ENCODE results near the gene MBTD1.
"Not testable (repeated sequence)": the region's sequence is repeated elsewhere in the genome, so short reads cannot be mapped to it uniquely, and the experiment has no call there.

MBTD1 gene

GRCh38 chr17:51259564-51260236, at the start of gene MBTD1:
TSS of gene MBTD1 (minus strand) at chr17:51260049. CDS start at chr17:51225161, 34,888 bp downstream.
- DNase-seq (ENCODE audit: low read depth in 1 of 2, low spot score in 1 of 2), result peak; percentile 84 to 88

GRCh38 chr17:51305182-51305581, 45.3 kb upstream of the MBTD1 start:
- no peak for DNase-seq (ENCODE audit: low read depth in 1 of 2, low spot score in 1 of 2)

- no peak for DNase-seq (ENCODE audit: low read depth in 1 of 2, low spot score in 1 of 2)
These were observed 40.0 kb upstream of the MBTD1 start for GRCh38 chr17:51299859-51300258.

GRCh38 chr17:51298508-51299371, 38.9 kb upstream of the MBTD1 start:
- no peak for DNase-seq (ENCODE audit: low read depth in 1 of 2, low spot score in 1 of 2)

GRCh38 chr17:51294338-51294737, 34.5 kb upstream of the MBTD1 start:
- DNase-seq (ENCODE audit: low read depth in 1 of 2, low spot score in 1 of 2), result not testable (repeated sequence)

GRCh38 chr17:51289696-51290111, 29.9 kb upstream of the MBTD1 start:
- no peak for DNase-seq (ENCODE audit: low read depth in 1 of 2, low spot score in 1 of 2)

GRCh38 chr17:51287412-51287811, 27.6 kb upstream of the MBTD1 start:
- no peak for DNase-seq (ENCODE audit: low read depth in 1 of 2, low spot score in 1 of 2)

GRCh38 chr17:51279183-51279582, 19.3 kb upstream of the MBTD1 start:
- DNase-seq (ENCODE audit: low read depth in 1 of 2, low spot score in 1 of 2), result no peak

- DNase-seq (ENCODE audit: low read depth in 1 of 2, low spot score in 1 of 2), result no peak
These were observed 15.5 kb upstream of the MBTD1 start for GRCh38 chr17:51275381-51275780.

- no peak for DNase-seq (ENCODE audit: low read depth in 1 of 2, low spot score in 1 of 2)
These were observed 13.0 kb upstream of the MBTD1 start for GRCh38 chr17:51272812-51273211.

GRCh38 chr17:51270636-51271035, 10.8 kb upstream of the MBTD1 start:
- no peak for DNase-seq (ENCODE audit: low read depth in 1 of 2, low spot score in 1 of 2)

GRCh38 chr17:51269991-51270390, 10.1 kb upstream of the MBTD1 start:
- DNase-seq (ENCODE audit: low read depth in 1 of 2, low spot score in 1 of 2), result no peak

- DNase-seq (ENCODE audit: low read depth in 1 of 2, low spot score in 1 of 2), result not testable (repeated sequence)
These were observed 4.6 kb upstream of the MBTD1 start for GRCh38 chr17:51264466-51264865.

- DNase-seq (ENCODE audit: low read depth in 1 of 2, low spot score in 1 of 2), result no peak
These were observed 3.2 kb upstream of the MBTD1 start for GRCh38 chr17:51263006-51263405.

- DNase-seq (ENCODE audit: low read depth in 1 of 2, low spot score in 1 of 2), result no peak
These were observed 1.4 kb upstream of the MBTD1 start for GRCh38 chr17:51261024-51261963.

- peak; percentile 90 to 95 for DNase-seq (ENCODE audit: low read depth in 1 of 2, low spot score in 1 of 2)
These were observed 581 bp upstream of the MBTD1 start, which contains the start of gene UTP18 for GRCh38 chr17:51260237-51261023. TSS of gene UTP18 (plus strand) at chr17:51260546. CDS start at chr17:51260585, 39 bp downstream.

- DNase-seq (ENCODE audit: low read depth in 1 of 2, low spot score in 1 of 2), result no peak
These were observed 889 bp downstream of the MBTD1 start for GRCh38 chr17:51258756-51259563.

GRCh38 chr17:51257150-51258081, 2.4 kb downstream of the MBTD1 start:
- no peak for DNase-seq (ENCODE audit: low read depth in 1 of 2, low spot score in 1 of 2)
